Testis (tissue), 3 donors: ENCODE measurements around the gene KRT74. TPM values are rescaled to one million over a fixed set of nuclear protein-coding genes. Genes with fewer than 3 reads are reported as not detected.

Source experiments
- DNase-seq: peaks from one replicate; pipeline ENCODE4 v3.0.0-alpha.2; 2019
- H3K27ac ChIP-seq, 2 donors: fragments of 200-600 bp; sonication (generic); one replicate each; pipeline ENCODE4 v1.5.1; 2019
- H3K27me3 ChIP-seq: fragments of 200-600 bp; sonication (generic); one replicate; pipeline ENCODE4 v1.5.1; 2019
- H3K36me3 ChIP-seq: fragments of 200-600 bp; sonication (generic); one replicate; pipeline ENCODE4 v1.5.1; 2017; ENCODE audit warnings: low read depth; ENCODE audit errors: missing control alignments
- H3K4me1 ChIP-seq: fragments of 200-600 bp; sonication (generic); one replicate; pipeline ENCODE4 v1.5.1; 2019
- H3K4me3 ChIP-seq, 2 donors: fragments of 200-600 bp; sonication (generic); one replicate each; pipeline ENCODE4 v1.5.1; 2017 to 2019
- H3K9me3 ChIP-seq: fragments of 200-600 bp; sonication (generic); one replicate; pipeline ENCODE4 v1.5.1; 2017
- POLR2A ChIP-seq: fragments of 450-650 bp; IDR thresholded peaks from one replicate; pipeline ENCODE4 v1.6.1; 2017; ENCODE audit warnings: antibody characterized with exemption, mild to moderate bottlenecking, moderate library complexity
- WGBS, 2 donors: methylation state at CpG; one replicate each; pipeline ENCODE4 v1.1.5; 2018; 5-methylcytosine and 5-hydroxymethylcytosine counted together
- intact Hi-C: fragments of 100-400 bp; cut with DNase I; formaldehyde crosslinking; loops from one replicate; pipeline ENCODE4 v1.15.1; 2023; ENCODE audit warnings: low total_unique reads
- polyA plus RNA-seq: library from polyadenylated mRNA; stranded (reverse); fragments of 350-450 nt; fragmentation: Illumina TruSeq; extraction: RNeasy Lipid Tissue Mini Kit (QIAGEN cat#74804); gene quantifications from one replicate; pipeline ENCODE4 v1.2.3, GENCODE V29; 2014; ENCODE audit warnings: low read depth, low replicate concordance; ENCODE audit not compliant: insufficient read depth
- total RNA-seq, 2 donors: library from RNA; depleted of rRNA; stranded (reverse); fragments of >200 nt; gene quantifications; one replicate each; pipeline ENCODE4 v1.2.3, GENCODE V29; 2016
- TF ChIP-seq, protein P1 (sequence below), 3 experiments: fragments of 450-650 bp in 2 of 3; fragments of 200-600 bp in 1 of 3; sonication (generic) in 1 of 3; IDR thresholded peaks; one replicate each; pipeline ENCODE4 v1.5.1; 2016 to 2019; ENCODE audit warnings: antibody characterized with exemption in 3 of 3, mild to moderate bottlenecking in 2 of 3, moderate library complexity in 1 of 3

Gene KRT74
- total and polyA plus RNA-seq, 3 donors from 2014 or later = 0.87 to 3.9 (median 2.2) TPM

DNA sequence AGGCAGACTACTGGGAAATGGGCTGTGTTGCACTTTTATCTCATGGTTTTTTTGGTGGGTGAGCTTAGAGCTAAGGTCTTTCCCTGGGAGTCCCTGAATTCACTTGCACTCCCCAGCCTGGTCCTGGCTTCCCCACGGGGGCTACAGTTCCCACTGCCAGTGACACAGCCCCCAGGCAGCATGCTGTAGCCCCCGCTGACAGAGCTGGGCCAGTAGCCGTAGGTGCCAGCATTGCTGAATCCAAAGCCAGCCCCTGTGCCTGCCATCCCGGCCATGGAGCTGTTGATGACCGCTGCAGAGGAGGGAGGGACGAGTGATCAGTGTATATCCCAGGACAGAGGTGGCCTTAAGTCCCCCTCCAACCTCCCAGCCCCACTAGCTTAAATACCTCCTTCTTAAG is 34.5 kb upstream of the KRT74 start:
- Histone ChIP-seq H3K36me3 (no peaks in the 10 kb centered on the region), H3K27me3 (no peaks in the 10 kb centered on the region), H3K27ac (no peak overlapping the region), H3K4me3 (no peak overlapping the region), H3K9me3 (no peaks in the 10 kb centered on the region), H3K4me1 (no peaks in the 10 kb centered on the region)
- intact Hi-C loops = no loop called here
- TF ChIP-seq, protein P1, sequence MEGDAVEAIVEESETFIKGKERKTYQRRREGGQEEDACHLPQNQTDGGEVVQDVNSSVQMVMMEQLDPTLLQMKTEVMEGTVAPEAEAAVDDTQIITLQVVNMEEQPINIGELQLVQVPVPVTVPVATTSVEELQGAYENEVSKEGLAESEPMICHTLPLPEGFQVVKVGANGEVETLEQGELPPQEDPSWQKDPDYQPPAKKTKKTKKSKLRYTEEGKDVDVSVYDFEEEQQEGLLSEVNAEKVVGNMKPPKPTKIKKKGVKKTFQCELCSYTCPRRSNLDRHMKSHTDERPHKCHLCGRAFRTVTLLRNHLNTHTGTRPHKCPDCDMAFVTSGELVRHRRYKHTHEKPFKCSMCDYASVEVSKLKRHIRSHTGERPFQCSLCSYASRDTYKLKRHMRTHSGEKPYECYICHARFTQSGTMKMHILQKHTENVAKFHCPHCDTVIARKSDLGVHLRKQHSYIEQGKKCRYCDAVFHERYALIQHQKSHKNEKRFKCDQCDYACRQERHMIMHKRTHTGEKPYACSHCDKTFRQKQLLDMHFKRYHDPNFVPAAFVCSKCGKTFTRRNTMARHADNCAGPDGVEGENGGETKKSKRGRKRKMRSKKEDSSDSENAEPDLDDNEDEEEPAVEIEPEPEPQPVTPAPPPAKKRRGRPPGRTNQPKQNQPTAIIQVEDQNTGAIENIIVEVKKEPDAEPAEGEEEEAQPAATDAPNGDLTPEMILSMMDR (IDR thresholded peaks at IDR 0.05) = no peak
- TF ChIP-seq POLR2A = no peak
- DNase-seq = no peak
- WGBS, 2 donors = 79 to 89% methylated on average over 2 to 6 of the region's 6 CpGs

DNA sequence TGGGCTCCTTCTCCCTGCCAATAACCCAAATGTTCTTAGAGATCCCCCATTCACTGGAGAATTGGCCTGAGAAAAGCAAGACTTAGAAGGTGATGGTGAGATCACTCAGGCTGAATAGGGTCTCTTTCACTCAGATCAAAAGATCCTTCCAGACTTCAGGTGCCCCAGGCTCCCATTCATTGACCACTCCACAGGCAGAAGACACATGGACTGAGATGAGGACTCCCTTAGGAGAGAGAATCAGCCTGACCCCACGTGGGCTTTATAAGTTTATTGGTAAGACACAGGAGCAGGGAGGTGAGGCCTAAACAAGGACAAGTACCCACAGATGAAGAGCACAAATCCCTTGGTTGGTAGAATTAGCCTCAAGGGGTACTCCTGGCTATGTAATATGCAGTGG is 33.7 kb upstream of the KRT74 start:
- Histone ChIP-seq H3K27me3 (no peaks in the 10 kb centered on the region), H3K4me1 (no peaks in the 10 kb centered on the region), H3K9me3 (no peaks in the 10 kb centered on the region), H3K4me3 (no peak overlapping the region), H3K36me3 (no peaks in the 10 kb centered on the region), H3K27ac (no peak overlapping the region)
- DNase-seq = no peak
- intact Hi-C loops = no loop called here
- TF ChIP-seq POLR2A = no peak
- TF ChIP-seq, protein P1 (IDR thresholded peaks at IDR 0.05) = no peak
- 71% methylated on average over 1 of the region's 1 CpG; no CpG with 5 or more reads in 1 of the 2 donors for WGBS, 2 donors

DNA sequence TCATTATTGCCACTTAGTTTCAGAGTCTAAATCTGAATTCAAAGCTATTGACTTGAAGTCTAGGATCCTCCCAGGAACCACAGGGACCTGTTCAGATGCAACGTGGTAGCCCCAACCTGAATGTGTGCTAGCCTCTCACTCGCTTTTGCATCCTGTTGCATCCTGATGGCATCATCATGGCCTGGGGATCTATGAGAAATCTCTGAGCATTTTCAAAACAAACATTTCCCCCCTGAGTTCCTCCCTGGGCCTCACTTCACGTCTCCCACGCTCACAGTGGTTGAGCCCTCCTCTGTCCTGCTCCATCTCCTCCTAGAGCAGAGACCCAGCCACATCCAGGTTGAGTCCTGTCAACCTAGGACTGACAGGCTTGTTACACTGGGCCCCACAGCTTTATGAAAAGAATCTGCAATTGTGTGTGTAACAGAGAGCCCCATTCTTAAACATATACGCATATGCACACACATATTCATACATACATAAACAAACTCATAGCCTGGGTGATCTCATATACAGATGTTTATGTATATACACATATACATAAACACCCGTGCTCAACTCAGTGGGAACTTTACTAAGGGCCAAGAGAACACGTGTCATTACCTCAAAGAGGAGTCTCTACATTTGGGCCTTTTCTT is 33.1 kb upstream of the KRT74 start:
- Histone ChIP-seq H3K27ac (no peak overlapping the region), H3K36me3 (no peaks in the 10 kb centered on the region), H3K4me1 (no peaks in the 10 kb centered on the region), H3K27me3 (no peaks in the 10 kb centered on the region), H3K9me3 (no peaks in the 10 kb centered on the region), H3K4me3 (no peak overlapping the region)
- intact Hi-C loops = no loop called here
- WGBS, 2 donors = 91 to 92% methylated on average over 7 of the region's 7 CpGs
- TF ChIP-seq, protein P1 (IDR thresholded peaks at IDR 0.05) = no peak
- no peak for TF ChIP-seq POLR2A
- DNase-seq = no peak

DNA sequence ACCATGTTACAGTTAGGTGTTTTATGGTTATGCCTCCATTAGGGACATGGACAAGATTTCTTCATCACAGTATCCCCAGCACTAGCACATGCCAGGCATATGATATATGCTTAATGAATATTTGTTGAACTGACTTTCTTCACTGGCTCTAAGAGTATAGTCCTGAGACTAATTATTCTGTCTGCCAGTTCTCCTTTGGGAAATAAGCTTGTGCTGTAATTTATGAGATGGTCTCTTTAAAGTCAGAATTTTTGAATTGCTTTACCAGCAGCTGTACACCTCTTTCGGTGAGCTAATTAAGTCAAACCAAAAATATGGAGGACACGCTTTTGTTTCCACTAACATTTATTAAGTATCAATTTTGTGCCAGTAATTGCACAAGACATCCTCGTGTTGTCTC is 32.5 kb upstream of the KRT74 start:
- intact Hi-C loops = no loop called here
- Histone ChIP-seq H3K27me3 (no peaks in the 10 kb centered on the region), H3K9me3 (no peaks in the 10 kb centered on the region), H3K4me1 (peaks cover 5% of the 10 kb centered on the region), H3K27ac (no peak overlapping the region), H3K36me3 (no peaks in the 10 kb centered on the region), H3K4me3 (no peak overlapping the region)
- no peak for DNase-seq
- no peak for TF ChIP-seq POLR2A
- TF ChIP-seq, protein P1 (IDR thresholded peaks at IDR 0.05) = no peak
- 46 to 59% methylated on average over 3 of the region's 3 CpGs for WGBS, 2 donors

DNA sequence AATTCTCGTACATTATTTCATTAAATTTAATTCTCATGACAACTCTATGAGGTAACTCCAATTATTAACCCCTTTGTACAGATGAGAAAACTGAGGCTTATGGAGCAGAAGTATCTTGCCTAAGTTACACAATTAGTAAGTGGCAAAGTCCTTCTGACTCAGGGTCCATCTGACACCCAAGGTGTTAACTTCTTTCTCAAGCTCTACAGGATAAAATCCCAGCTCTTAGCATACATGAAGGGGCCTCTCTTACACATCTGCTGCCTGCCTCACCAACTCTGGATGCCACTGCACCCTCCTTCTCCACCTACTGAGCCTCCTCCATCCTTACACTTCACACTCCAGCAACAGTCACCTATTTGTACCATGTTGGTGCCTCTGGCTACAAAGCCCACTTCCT is 31.9 kb upstream of the KRT74 start:
- H3K27me3 ChIP-seq = no peaks in the 10 kb centered on the region
- H3K4me1 ChIP-seq = peaks cover 5% of the 10 kb centered on the region
- H3K9me3 ChIP-seq = no peaks in the 10 kb centered on the region
- no peaks in the 10 kb centered on the region for H3K36me3 ChIP-seq
- TF ChIP-seq, protein P1 (IDR thresholded peaks at IDR 0.05) = no peak
- no peak for TF ChIP-seq POLR2A
- H3K27ac ChIP-seq = no peak overlapping the region
- DNase-seq = no peak
- WGBS, 2 donors = 93 to 96% methylated on average over 1 of the region's 1 CpG
- H3K4me3 ChIP-seq = no peak overlapping the region
- intact Hi-C loops = no loop called here
